Stimulated activated CD8-positive, alpha-beta memory T cell treated with anti-CD3 and anti-CD28 coated beads, Interleukin-4, amount 100 ng/mL, for 1 hour (primary cell): ENCODE results near the gene RAB14.
"Not testable (repeated sequence)": the region's sequence is repeated elsewhere in the genome, so short reads cannot be mapped to it uniquely, and the experiment has no call there.

Experiments
- DNase-seq, 2 donors: peaks; one replicate each; pipeline ENCODE4 v3.0.0-alpha.2; 2020; ENCODE audit warnings: low read depth in 2 of 2, low spot score in 1 of 2

The RAB14 gene

DNA sequence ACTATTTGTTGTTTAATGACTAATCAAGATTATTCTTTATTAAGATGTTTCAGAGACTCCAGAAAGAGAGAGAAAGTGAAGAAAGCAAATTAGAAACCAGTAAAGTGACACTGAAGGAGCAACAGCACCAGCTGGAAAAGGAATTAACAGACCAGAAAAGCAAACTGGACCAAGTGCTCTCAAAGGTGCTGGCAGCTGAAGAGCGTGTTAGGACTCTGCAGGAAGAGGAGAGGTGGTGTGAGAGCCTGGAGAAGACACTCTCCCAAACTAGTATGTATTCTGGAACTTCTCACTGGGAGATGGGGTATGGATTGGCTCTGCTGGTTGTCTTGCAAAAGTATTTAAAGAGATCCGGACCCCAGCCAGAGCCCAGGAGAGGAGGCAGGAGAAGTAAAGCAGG, 33.6 kb downstream of the RAB14 start:
- no peak for DNase-seq

DNA sequence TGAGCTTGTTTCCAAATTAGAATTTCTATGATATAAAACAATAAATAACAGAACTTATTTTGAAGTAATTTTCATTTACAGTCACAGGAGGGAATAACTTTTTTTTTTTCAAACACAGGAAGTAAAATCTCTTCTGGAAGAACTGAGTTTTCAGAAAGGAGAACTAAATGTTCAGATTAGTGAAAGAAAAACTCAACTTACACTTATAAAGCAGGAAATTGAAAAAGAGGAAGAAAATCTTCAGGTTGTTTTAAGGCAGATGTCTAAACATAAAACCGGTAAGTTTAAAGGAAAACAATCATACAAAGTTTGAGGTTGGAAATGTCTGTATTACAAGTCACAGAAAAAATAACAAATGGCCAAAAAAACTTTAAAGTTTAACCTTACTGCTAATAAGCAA, 41.6 kb downstream of the RAB14 start:
- DNase-seq: no peak

DNA sequence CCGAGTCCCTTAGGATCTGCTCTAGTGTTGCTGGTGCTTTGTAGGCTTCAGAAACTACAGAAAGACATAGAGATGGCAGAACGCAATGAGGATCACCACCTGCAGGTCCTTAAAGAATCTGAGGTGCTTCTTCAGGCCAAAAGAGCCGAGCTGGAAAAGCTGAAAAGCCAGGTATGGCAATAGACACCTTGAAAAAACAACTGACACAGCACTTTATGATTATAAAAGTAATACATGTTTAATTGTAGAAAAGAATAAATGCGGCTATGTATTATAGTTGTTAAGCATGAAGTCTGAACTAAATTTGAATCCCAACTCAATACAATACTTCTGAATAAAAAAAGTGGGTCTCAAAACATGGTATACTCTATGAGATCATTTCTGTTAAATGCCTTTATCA, 43.7 kb downstream of the RAB14 start:
- DNase-seq: no peak

DNA sequence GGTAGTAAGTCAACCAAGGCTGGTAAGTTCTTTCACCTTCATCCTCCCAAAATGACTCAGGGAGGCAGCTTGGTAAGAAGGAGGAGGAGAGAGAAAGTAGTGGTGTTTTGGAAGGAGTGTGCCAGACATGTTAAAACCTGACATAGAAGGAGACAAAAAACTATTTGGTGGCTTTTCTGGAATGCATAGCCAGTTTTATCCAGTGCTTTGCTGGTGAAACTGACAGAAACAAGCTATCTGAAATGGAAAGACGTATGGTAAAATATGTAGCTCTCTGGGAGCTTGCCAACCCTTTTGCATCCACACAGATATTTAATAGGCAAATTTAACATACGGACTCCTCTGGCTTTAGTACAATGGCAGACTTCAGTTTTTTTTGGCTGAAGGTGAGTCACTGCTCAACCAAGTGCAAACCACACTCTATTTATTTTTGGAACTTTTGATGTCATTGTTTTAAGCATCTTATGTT, 45.4 kb downstream of the RAB14 start:
- no peak for DNase-seq

DNA sequence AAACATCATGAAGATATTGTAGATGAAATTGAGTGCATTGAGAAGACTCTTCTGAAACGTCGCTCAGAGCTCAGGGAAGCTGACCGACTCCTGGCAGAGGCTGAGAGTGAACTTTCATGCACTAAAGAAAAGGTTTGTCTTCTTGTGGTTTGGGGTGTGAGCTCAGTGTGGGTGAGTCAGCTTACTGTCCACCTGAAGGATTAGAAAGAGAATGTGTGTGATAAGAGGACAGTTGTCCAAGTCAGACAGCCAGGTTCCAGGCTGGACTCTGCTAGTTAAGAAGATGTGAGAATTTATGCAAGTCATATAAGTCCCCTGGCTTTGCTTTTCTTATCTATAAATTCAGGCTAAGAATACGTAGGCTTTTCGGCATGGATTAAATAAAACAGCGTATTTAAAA, 46.9 kb downstream of the RAB14 start:
- DNase-seq: no peak

DNA sequence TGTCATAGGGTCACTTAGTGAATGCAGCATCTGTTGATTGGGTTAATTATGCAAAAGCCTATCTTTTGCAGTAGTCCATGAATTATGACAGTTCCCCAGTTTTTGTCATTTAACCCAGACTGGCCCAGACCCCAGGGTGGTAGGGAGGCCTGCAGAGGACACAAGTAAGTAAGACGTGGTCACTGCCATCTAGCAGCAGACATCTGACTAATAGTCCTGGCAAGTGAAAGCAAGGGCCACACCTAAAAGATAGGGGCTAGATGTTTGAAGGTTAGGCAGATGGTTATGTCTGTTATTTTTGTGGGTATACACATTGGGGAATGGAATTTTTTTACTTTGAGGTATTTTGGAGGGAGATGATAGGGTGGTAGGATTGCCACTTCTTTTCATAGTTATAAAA, 48.0 kb downstream of the RAB14 start:
- no peak for DNase-seq

DNA sequence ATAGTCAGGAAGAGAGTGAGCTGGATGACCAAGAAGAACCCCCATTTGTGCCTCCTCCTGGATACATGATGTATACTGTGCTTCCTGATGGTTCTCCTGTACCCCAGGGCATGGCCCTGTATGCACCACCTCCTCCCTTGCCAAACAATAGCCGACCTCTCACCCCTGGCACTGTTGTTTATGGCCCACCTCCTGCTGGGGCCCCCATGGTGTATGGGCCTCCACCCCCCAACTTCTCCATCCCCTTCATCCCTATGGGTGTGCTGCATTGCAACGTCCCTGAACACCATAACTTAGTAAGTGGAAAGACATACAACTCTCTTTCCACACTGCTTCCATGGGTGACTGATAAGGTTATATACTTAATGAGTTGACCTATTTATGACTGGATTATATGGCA, 51.5 kb downstream of the RAB14 start:
- DNase-seq: no peak

DNA sequence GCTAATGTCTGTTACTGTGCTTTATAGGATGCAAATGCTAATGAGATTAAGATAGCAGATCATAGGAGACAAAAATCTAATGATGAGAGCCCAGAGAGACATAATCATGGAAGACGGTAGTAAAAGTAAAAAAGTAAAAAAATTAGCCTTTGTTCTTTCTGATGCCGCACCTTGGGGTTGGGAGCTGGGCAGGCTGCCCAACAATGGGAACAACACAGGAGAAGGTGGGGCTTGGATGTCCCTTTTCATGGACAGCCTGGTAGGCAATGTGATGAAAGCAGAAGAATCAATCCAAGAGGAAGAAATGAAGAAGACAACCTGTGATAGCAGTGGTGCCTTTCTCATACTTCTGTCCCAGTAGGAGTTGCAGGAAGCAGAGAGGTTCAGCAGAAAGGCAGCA, 57.2 kb downstream of the RAB14 start:
- DNase-seq: no peak

DNA sequence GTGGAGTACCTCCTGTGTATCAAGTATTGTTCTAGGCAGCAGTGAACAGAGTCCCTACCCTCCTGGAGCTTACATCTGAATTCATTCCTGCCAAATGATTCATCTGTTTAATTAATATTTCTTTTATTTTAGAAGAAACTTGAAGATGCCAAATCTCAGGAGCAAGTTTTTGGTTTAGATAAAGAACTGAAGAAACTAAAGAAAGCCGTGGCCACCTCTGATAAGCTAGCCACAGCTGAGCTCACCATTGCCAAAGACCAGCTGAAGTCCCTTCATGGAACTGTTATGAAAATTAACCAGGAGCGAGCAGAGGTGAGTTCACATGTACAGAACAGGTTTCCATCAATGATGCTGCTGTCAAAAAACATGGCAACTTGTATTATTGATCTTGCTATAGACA, 57.9 kb downstream of the RAB14 start:
- DNase-seq: no peak

DNA sequence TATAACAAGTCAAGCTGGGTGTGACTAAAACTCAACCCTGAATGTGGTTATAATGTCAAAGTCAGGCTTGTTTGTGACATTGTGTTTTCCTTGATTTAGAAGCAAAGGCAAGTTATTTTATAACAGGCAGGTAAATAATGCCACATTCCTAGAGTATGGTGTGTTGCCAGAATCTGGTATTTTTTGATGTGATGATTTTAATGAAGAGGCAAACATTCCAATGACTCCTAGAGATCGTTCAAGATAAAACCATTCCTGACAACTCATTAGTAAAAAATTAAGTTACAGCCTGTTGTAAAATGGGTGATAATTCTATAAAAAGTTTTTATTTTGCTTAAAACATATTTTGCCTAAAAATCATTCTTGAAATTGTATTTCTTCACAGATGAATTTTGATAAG, 60.0 kb downstream of the RAB14 start:
- DNase-seq: no peak

DNA sequence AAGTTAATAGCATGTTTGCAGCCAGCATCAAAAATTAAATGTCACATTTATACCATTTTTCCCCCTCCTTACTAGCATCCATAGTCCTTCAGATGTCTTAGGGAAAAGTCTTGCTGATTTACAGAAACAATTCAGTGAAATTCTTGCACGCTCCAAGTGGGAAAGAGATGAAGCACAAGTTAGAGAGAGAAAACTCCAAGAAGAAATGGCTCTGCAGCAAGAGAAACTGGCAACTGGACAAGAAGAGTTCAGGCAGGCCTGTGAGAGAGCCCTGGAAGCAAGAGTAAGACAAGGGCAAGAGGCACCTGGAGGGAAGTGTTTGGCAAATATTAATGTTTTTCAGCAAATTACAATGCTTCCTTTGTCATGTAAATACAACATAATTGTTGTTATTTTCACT, 60.4 kb downstream of the RAB14 start:
- DNase-seq: no peak

DNA sequence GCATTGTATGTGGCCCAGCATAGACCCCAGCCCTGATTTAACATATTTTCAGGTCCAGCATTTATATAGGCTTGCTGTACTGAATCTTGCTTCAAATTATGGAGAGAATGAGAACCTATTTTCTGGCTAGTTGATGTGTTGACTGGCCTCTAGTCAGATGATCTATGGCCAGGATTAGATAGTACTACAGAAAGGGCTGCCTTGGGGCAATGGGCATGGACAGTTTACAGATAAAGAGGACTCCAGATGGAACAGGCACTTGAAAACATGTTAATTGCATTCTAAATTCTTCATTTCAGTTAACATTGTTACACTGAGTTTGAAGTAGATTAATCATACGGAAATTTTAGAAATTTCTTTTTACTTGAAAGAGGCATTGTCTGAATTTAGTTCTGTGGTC, 61.5 kb downstream of the RAB14 start:
- DNase-seq: no peak

DNA sequence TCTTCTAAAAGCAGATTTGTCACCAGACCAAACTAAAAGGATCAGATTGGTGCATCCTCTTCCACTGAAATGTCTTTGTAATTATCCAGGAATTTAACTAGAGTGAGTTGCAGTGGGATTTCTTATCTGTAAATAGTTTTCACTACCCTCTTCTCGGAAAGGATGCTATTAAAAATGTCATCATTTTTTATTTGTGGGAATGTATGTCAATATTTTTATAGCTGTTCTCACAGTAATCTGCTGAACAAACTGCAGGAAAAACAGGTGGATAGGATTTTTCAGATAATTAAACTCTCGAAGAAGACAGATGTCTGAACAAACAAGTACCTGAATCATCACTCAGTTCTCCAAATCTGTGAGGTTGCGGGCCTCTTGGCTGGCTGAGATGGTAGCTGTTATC, 62.7 kb downstream of the RAB14 start:
- no peak for DNase-seq

DNA sequence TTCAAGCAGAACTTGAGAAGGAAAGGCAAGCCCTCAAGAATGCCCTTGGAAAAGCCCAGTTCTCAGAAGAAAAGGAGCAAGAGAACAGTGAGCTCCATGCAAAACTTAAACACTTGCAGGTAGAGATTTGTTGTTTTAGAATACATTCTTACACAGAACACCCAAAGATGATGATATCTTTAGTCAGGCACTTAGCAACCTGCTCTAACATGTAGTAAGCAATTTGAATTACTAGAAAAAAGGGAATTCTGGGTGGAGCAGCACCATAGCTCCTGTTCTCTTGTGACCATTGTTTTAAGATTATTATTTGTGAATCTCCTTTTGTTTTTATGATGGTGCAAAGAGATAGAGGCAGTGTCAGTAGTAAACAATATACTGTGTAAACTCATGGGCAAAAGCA, 63.1 kb downstream of the RAB14 start:
- DNase-seq: no peak

DNA sequence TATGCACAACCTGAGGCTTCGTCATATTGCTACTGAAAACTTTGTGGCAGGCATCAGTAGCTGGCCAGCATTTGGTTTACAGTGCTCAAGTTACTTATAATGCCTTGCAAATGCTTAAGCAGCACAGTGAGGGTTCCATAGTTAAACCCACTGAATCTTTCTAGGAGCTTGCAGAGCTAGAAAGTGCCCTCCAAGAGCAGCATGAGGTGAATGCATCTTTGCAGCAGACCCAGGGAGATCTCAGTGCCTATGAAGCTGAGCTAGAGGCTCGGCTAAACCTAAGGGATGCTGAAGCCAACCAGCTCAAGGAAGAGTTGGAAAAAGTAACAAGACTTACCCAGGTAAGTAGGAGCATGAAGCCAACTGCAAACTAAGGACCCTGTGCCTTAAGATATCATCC, 66.0 kb downstream of the RAB14 start:
- DNase-seq: no peak

DNA sequence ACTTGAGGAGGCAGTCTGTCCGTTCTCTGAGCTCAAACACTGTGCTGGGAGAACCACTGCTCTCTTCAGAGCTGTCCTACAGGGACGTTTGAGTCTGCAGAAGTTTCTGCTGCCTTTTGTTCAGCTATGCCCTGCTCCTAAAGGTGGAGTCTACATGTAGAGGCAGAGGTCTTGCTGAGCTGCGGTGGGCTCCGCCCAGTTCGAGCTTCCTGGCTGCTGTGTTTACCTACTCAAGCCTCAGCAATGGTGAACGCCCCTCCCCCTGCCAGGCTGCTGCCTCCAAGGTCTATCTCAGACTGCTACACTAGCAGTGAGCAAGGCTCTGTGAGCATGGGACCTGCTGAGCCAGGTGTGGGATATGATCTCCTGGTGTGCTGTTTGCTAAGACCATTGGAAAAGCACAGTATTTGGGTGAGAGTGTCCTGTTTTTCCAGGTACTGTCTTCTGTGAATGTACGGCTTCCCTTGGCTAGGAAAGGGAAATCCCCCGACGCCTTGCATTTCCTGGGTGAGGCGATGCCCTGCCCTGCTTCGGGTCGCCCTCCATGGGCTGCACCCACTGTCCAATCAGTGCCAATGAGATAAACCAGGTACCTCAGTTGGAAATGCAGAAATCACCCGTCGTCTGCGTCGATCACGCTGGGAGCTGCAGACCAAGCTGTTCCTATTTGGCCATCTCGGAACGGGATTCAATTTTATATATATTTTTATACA, 68.4 kb downstream of the RAB14 start:
- peak; percentile 34 to 36 for DNase-seq

DNA sequence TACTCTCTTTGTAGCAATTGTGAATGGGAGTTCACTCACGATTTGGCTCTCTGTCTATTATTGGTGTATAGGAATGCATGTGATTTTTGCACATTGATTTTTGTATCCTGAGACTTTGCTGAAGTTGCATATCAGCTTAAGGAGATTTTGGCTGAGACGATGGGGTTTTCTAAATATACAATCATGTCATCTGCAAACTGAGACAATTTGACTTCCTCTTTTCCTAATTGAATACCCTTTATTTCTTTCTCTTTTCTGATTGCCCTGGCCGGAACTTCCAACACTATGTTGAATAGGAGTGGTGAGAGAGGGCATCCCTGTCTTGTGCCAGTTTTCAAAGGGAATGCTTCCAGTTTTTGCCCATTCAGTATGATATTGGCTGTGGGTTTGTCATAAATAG, 72.3 kb downstream of the RAB14 start:
- DNase-seq: not testable (repeated sequence)
